Colonic mucosa (tissue), 4 donors: ENCODE data around the gene ATP1A4. TPM values are rescaled to one million over a fixed set of nuclear protein-coding genes. Genes with fewer than 3 reads are reported as not detected.
A peak's percentile ranks its signal among the peaks of the same experiment; 100 is the strongest.

Experiments used
- DNase-seq: peaks from one replicate; pipeline ENCODE4 v3.0.0-alpha.2; 2020
- H3K27ac ChIP-seq: fragments of 200-600 bp; one replicate; pipeline ENCODE4 v1.8.0; 2021
- H3K27me3 ChIP-seq: fragments of 200-600 bp; one replicate; pipeline ENCODE4 v1.8.0; 2021
- H3K36me3 ChIP-seq: fragments of 200-600 bp; one replicate; pipeline ENCODE4 v1.8.0; 2021
- H3K4me1 ChIP-seq: fragments of 200-600 bp; one replicate; pipeline ENCODE4 v1.8.0; 2021; ENCODE audit warnings: mild to moderate bottlenecking
- H3K4me3 ChIP-seq: fragments of 200-600 bp; one replicate; pipeline ENCODE4 v1.8.0; 2021
- H3K9ac ChIP-seq, 2 donors: one replicate each; pipeline ENCODE4 v1.7.0; 2013; ENCODE audit warnings: control low read depth in 2 of 2, low read depth in 2 of 2, low read length in 2 of 2
- H3K9me3 ChIP-seq: fragments of 200-600 bp; one replicate; pipeline ENCODE4 v1.8.0; 2021
- intact Hi-C: fragments of 100-400 bp; cut with DNase I; formaldehyde crosslinking; loops from one replicate; pipeline ENCODE4 v1.14.1; 2022
- total RNA-seq, 2 donors: library from RNA; stranded (reverse); fragmentation: NEBNext Ultra II Directional in 1 of 2; extraction: Animal tissue kit (Norgen Biotek cat#: 25700) in 1 of 2; gene quantifications; one replicate each; pipeline ENCODE4 v1.2.1, GENCODE V29; 2021
- TF ChIP-seq, protein P1 (sequence below): fragments of 200-600 bp; IDR thresholded peaks from one replicate; pipeline ENCODE4 v1.8.0; 2022; ENCODE audit warnings: antibody characterized with exemption, mild to moderate bottlenecking
- donor health status: healthy.
- donor health status: DM: no; HTN: no; CAD: no.
- donor health status: DM: no; HTN: no; CAD: no.

ATP1A4 gene
- total RNA-seq, 2 donors from 2014 or later, result not detected

- no peaks in the 10 kb centered on the region for H3K36me3 ChIP-seq
- no peaks in the 10 kb centered on the region for H3K4me1 ChIP-seq
- no peak overlapping the region for H3K4me3 ChIP-seq
- H3K9me3 ChIP-seq, result no peaks in the 10 kb centered on the region
- intact Hi-C loops, result no loop called here
- DNase-seq, result no peak
- H3K27me3 ChIP-seq, result no peaks in the 10 kb centered on the region
- no peak overlapping the region for H3K27ac ChIP-seq
- TF ChIP-seq, protein P1, sequence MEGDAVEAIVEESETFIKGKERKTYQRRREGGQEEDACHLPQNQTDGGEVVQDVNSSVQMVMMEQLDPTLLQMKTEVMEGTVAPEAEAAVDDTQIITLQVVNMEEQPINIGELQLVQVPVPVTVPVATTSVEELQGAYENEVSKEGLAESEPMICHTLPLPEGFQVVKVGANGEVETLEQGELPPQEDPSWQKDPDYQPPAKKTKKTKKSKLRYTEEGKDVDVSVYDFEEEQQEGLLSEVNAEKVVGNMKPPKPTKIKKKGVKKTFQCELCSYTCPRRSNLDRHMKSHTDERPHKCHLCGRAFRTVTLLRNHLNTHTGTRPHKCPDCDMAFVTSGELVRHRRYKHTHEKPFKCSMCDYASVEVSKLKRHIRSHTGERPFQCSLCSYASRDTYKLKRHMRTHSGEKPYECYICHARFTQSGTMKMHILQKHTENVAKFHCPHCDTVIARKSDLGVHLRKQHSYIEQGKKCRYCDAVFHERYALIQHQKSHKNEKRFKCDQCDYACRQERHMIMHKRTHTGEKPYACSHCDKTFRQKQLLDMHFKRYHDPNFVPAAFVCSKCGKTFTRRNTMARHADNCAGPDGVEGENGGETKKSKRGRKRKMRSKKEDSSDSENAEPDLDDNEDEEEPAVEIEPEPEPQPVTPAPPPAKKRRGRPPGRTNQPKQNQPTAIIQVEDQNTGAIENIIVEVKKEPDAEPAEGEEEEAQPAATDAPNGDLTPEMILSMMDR, result no peak
- no peak overlapping the region for H3K9ac ChIP-seq
These were observed 37.3 kb upstream of the ATP1A4 start for GRCh38 chr1:160114085-160114484.

DNA sequence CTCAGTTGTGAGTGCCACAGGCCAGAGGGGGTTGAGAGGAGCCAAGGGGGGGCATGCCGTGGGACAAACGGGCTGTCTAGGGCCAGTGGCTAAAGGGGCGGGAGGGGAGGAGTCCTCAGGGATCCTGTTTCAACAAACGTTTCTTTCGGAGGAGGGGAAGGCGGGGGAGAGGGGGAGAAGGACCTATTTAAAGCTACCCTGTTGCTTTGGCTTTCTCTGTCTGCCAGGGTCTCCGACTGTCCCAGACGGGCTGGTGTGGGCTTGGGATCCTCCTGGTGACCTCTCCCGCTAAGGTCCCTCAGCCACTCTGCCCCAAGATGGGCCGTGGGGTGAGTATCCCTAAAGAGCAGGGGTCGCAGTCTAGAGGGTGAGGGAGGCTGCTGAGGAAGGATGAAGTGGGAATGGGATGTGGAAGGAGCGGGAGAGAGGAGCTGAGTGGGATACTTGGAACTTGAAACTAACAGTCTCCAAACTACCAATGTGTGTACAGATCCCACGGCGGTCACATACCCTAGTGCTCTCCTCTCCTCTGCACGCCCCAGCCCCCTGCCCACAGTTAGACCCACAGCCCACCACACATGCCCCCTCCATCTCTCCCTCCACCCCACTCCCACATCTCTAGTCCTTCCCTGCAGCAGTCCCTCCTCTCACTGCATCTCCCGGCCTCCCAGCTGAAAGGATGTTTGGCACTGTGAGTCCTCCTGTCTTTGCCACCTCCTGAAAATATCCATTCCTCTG lies 35.7 kb upstream of the ATP1A4 start, which contains the start of gene ATP1A2:
Gene ATP1A2, plus strand, starts transcription at position 215 of the 738 bp plus-strand sequence. Its CDS starts 103 bp downstream, at position 318.
- Histone ChIP-seq H3K4me1 (no peaks in the 10 kb centered on the region), H3K4me3 (no peak within 1 kb of the TSS), H3K9me3 (no peaks in the 10 kb centered on the region), H3K27me3 (no peaks in the 10 kb centered on the region), H3K9ac (peak within 1 kb of the TSS in 1 of 2 donors; percentile 50), H3K27ac (no peak within 1 kb of the TSS), H3K36me3 (no peaks in the 10 kb centered on the region)
- TF ChIP-seq, protein P1, result no peak
- no peak for DNase-seq
- intact Hi-C loops, result no loop called here

- H3K4me1 ChIP-seq, result no peaks in the 10 kb centered on the region
- H3K27me3 ChIP-seq, result no peaks in the 10 kb centered on the region
- no peaks in the 10 kb centered on the region for H3K9me3 ChIP-seq
- intact Hi-C loops, result no loop called here
- DNase-seq, result no peak
- no peaks in the 10 kb centered on the region for H3K36me3 ChIP-seq
- H3K27ac ChIP-seq, result no peak overlapping the region
- peak overlapping the region in 1 of 2 donors; percentile 24 for H3K9ac ChIP-seq
- no peak overlapping the region for H3K4me3 ChIP-seq
- TF ChIP-seq, protein P1, result no peak
These were observed 34.9 kb upstream of the ATP1A4 start for GRCh38 chr1:160116283-160117147.

- H3K9ac ChIP-seq, result peak overlapping the region in 1 of 2 donors; percentile 38
- no peak for DNase-seq
- intact Hi-C loops, result no loop called here
- H3K27me3 ChIP-seq, result no peaks in the 10 kb centered on the region
- H3K36me3 ChIP-seq, result no peaks in the 10 kb centered on the region
- no peaks in the 10 kb centered on the region for H3K9me3 ChIP-seq
- no peaks in the 10 kb centered on the region for H3K4me1 ChIP-seq
- TF ChIP-seq, protein P1, result no peak
- no peak overlapping the region for H3K27ac ChIP-seq
- H3K4me3 ChIP-seq, result no peak overlapping the region
These were observed 34.1 kb upstream of the ATP1A4 start for GRCh38 chr1:160117300-160117699.

- TF ChIP-seq, protein P1, result no peak
- no peak overlapping the region for H3K4me3 ChIP-seq
- no peak overlapping the region for H3K9ac ChIP-seq
- no peaks in the 10 kb centered on the region for H3K36me3 ChIP-seq
- H3K27ac ChIP-seq, result no peak overlapping the region
- H3K27me3 ChIP-seq, result no peaks in the 10 kb centered on the region
- no peak for DNase-seq
- intact Hi-C loops, result no loop called here
- H3K9me3 ChIP-seq, result no peaks in the 10 kb centered on the region
- no peaks in the 10 kb centered on the region for H3K4me1 ChIP-seq
These were observed 33.7 kb upstream of the ATP1A4 start for GRCh38 chr1:160117709-160118183.
